H9 (cell line): ENCODE data around the gene EEF1A2. TPM values are rescaled to one million over a fixed set of nuclear protein-coding genes. Genes with fewer than 3 reads are reported as not detected.
A peak's percentile ranks its signal among the peaks of the same experiment; 100 is the strongest.
"Not testable (repeated sequence)": the region's sequence is repeated elsewhere in the genome, so short reads cannot be mapped to it uniquely, and the experiment has no call there.

ENCODE experiments used
- DNase-seq: peaks from one replicate; pipeline ENCODE4 v3.0.0-alpha.2; 2017
- H2AFZ ChIP-seq: one replicate; pipeline ENCODE4 v1.6.1; 2013; ENCODE audit warnings: mild to moderate bottlenecking, low read length, control low read depth, moderate library complexity
- H2AK5ac ChIP-seq: 2 replicates; pipeline ENCODE4 v1.6.1; 2013; ENCODE audit warnings: low read length, control low read depth, mixed read lengths; ENCODE audit not compliant: insufficient read length
- H2BK120ac ChIP-seq: one replicate; pipeline ENCODE4 v1.6.1; 2013; ENCODE audit warnings: low read depth, mild to moderate bottlenecking, low read length, control low read depth, inconsistent platforms; ENCODE audit not compliant: poor library complexity, severe bottlenecking
- H2BK12ac ChIP-seq: 2 replicates; pipeline ENCODE4 v1.6.1; 2013; ENCODE audit warnings: low read length, control low read depth, mixed read lengths, low read depth; ENCODE audit not compliant: insufficient read length
- H2BK15ac ChIP-seq: 2 replicates; pipeline ENCODE4 v1.6.1; 2013; ENCODE audit warnings: low read depth, low read length, control low read depth
- H2BK20ac ChIP-seq: one replicate; pipeline ENCODE4 v1.6.1; 2013; ENCODE audit warnings: low read depth, mild to moderate bottlenecking, low read length, control low read depth, inconsistent platforms; ENCODE audit not compliant: poor library complexity, severe bottlenecking
- H2BK5ac ChIP-seq: 2 replicates; pipeline ENCODE4 v1.6.1; 2013; ENCODE audit warnings: low read length, control low read depth, mixed read lengths; ENCODE audit not compliant: insufficient read length
- H3K14ac ChIP-seq: 2 replicates; pipeline ENCODE4 v1.6.1; 2013; ENCODE audit warnings: low read length, control low read depth; ENCODE audit not compliant: insufficient read depth
- H3K18ac ChIP-seq: 2 replicates; pipeline ENCODE4 v1.6.1; 2013; ENCODE audit warnings: low read depth, mild to moderate bottlenecking, mixed read lengths, low read length, control low read depth; ENCODE audit not compliant: insufficient read length
- H3K23ac ChIP-seq: 2 replicates; pipeline ENCODE4 v1.6.1; 2013; ENCODE audit warnings: low read length, control low read depth, mixed read lengths, low read depth; ENCODE audit not compliant: insufficient read length
- H3K23me2 ChIP-seq: 2 replicates; pipeline ENCODE4 v1.6.1; 2013; ENCODE audit warnings: low read depth, mild to moderate bottlenecking, mixed read lengths, low read length, control low read depth; ENCODE audit not compliant: insufficient read length, poor library complexity, severe bottlenecking
- H3K27ac ChIP-seq: 2 replicates; pipeline ENCODE4 v1.5.1; 2013; ENCODE audit warnings: low read length, control low read depth, mixed read lengths, low read depth; ENCODE audit not compliant: insufficient read length
- H3K27me3 ChIP-seq: 2 replicates; pipeline ENCODE4 v1.6.1; 2013; ENCODE audit warnings: low read length, control low read depth, inconsistent platforms; ENCODE audit not compliant: insufficient read depth
- H3K4ac ChIP-seq: 2 replicates; pipeline ENCODE4 v1.6.1; 2013; ENCODE audit warnings: low read depth, mild to moderate bottlenecking, control low read depth, inconsistent platforms, low read length, moderate library complexity
- H3K4me1 ChIP-seq: 2 replicates; pipeline ENCODE4 v1.6.1; 2013; ENCODE audit warnings: low read length, control low read depth, inconsistent platforms; ENCODE audit not compliant: insufficient read depth
- H3K4me2 ChIP-seq: 2 replicates; pipeline ENCODE4 v1.6.1; 2013; ENCODE audit warnings: low read length, control low read depth, mixed read lengths; ENCODE audit not compliant: insufficient read length, insufficient read depth
- H3K56ac ChIP-seq: 2 replicates; pipeline ENCODE4 v1.6.1; 2013; ENCODE audit warnings: low read depth, mild to moderate bottlenecking, mixed read lengths, low read length, control low read depth; ENCODE audit not compliant: insufficient read length
- H3K79me1 ChIP-seq: 2 replicates; pipeline ENCODE4 v1.6.1; 2013; ENCODE audit warnings: low read depth, mild to moderate bottlenecking, moderate library complexity, low read length, control low read depth, inconsistent platforms; ENCODE audit not compliant: insufficient read depth, poor library complexity, severe bottlenecking
- H3K79me2 ChIP-seq: 2 replicates; pipeline ENCODE4 v1.6.1; 2013; ENCODE audit warnings: low read length, control low read depth, inconsistent platforms; ENCODE audit not compliant: insufficient read depth
- H3K9ac ChIP-seq: 2 replicates; pipeline ENCODE4 v1.6.1; 2013; ENCODE audit warnings: low read length, control low read depth, mixed read lengths; ENCODE audit not compliant: insufficient read length; ENCODE audit errors: extremely low read depth
- H3K9me3 ChIP-seq: one replicate; pipeline ENCODE4 v1.6.1; 2013; ENCODE audit warnings: low read depth, low read length, inconsistent platforms; ENCODE audit not compliant: control insufficient read depth
- H3T11ph ChIP-seq: one replicate; pipeline ENCODE4 v1.6.1; 2013; ENCODE audit warnings: mild to moderate bottlenecking, low read length, control low read depth, inconsistent platforms
- H4K20me1 ChIP-seq: one replicate; pipeline ENCODE4 v1.6.1; 2013; ENCODE audit not compliant: control insufficient read depth, insufficient read length, insufficient read depth
- H4K5ac ChIP-seq: 2 replicates; pipeline ENCODE4 v1.6.1; 2013; ENCODE audit warnings: low read depth, mild to moderate bottlenecking, mixed read lengths, low read length, control low read depth; ENCODE audit not compliant: insufficient read length
- H4K8ac ChIP-seq: replicated peaks from 2 replicates; pipeline ENCODE4 v1.6.1; 2013; ENCODE audit warnings: low read length, control low read depth, mixed read lengths, low read depth; ENCODE audit not compliant: insufficient read length
- H4K91ac ChIP-seq: 2 replicates; pipeline ENCODE4 v1.6.1; 2013; ENCODE audit warnings: low read depth, mild to moderate bottlenecking, moderate library complexity, mixed read lengths, low read length, control low read depth; ENCODE audit not compliant: insufficient read length
- H3K27ac Mint-ChIP-seq, 3 experiments: 2 replicates in 2 of 3; 3 replicates in 1 of 3; pipeline ENCODE4 v1.8.0; 2020 to 2021; ENCODE audit warnings: mixed read lengths in 3 of 3, mild to moderate bottlenecking in 1 of 3, moderate library complexity in 1 of 3
- H3K27me3 Mint-ChIP-seq: 2 replicates; pipeline ENCODE4 v1.8.0; 2021; ENCODE audit warnings: low read depth, mild to moderate bottlenecking, moderate library complexity, mixed read lengths
- H3K36me3 Mint-ChIP-seq, 3 experiments: 2 replicates in 2 of 3; 3 replicates in 1 of 3; pipeline ENCODE4 v1.8.0; 2020 to 2021; ENCODE audit warnings: low read depth in 3 of 3, mixed read lengths in 3 of 3; ENCODE audit not compliant: insufficient read depth in 1 of 3
- H3K4me1 Mint-ChIP-seq, 2 experiments: 2 replicates each; pipeline ENCODE4 v1.8.0; 2020; ENCODE audit warnings: mixed read lengths in 2 of 2
- H3K4me3 Mint-ChIP-seq, 2 experiments: 2 replicates in 1 of 2; 3 replicates in 1 of 2; pipeline ENCODE4 v1.8.0; 2020 to 2021; ENCODE audit warnings: mild to moderate bottlenecking in 2 of 2, mixed read lengths in 2 of 2, moderate library complexity in 1 of 2
- H3K9me3 Mint-ChIP-seq, 2 experiments: 2 replicates in 1 of 2; 3 replicates in 1 of 2; pipeline ENCODE4 v1.8.0; 2020; ENCODE audit warnings: mild to moderate bottlenecking in 2 of 2, mixed read lengths in 2 of 2, moderate library complexity in 1 of 2
- WGBS: extraction: QIAGEN DNeasy Blood & Tissue Kit; methylation state at CpG from one replicate; pipeline ENCODE4 v1.1.7; 2013; ENCODE audit warnings: missing lambda C conversion rate, low lambda C conversion rate, mixed read lengths; ENCODE audit not compliant: insufficient read length; ENCODE audit errors: extremely low coverage; 5-methylcytosine and 5-hydroxymethylcytosine counted together
- total RNA-seq: library from RNA; stranded (reverse); gene quantifications from 2 replicates; pipeline ENCODE4 v1.2.1, GENCODE V29; 2021
- TF ChIP-seq, protein P1 (sequence below): fragments of 200-600 bp; sonication (generic); conservative IDR thresholded peaks from 3 replicates; pipeline ENCODE4 v1.8.0; 2021; ENCODE audit warnings: antibody characterized with exemption, mild to moderate bottlenecking

EEF1A2 gene
- total RNA-seq, 1 experiment from 2014 or later: 27.4 TPM

DNA sequence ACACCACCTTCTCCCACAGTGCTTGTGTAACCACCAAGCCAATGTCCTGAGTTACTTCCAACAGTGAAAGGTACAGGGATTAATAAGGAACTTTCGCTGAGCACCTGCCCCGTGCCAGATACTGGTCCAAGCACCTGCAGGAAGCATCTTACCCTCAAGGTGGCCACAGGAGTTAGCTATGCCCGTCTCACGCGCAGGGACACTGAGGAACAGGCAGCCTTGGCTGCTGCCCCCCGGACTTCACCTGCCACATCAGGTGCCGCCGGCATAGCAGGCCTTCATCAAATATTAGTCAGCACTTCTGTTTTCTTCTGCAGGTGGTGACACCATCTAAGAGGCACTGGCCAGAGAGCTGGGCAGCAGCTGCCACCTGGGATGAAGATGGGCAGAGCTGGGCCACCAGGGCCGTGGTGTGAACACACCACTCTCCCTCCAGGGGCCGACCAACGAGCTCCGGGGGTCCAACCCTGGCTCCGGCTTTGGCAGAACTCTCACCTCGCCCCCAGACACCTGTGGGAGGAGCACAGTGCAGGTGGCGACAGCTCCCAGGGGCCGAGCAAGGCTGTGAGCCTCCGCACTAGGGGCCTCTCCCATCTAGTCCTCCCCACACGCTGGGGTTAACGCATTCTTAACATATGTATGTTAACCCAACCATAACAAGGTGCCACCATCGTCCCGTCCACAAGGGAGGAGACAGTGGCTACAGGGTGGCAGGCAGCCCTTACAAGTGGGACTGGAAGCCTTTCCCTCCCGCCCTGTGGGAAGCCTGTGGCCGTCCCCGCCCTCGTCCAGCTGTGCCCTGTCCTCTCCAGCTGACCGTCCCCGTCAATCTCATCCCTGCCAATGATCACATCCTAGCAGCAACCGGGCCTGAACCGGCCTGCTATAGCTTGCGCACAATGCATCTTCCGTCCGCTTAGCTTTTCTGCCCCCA lies 18.8 kb upstream of the EEF1A2 start:
- no peak overlapping the region for H3K14ac ChIP-seq
- H4K20me1 ChIP-seq: no peaks in the 10 kb centered on the region
- H3K23me2 ChIP-seq: peaks cover 10% of the 10 kb centered on the region
- no peaks in the 10 kb centered on the region for H3K27me3 ChIP-seq
- Mint-ChIP-seq H3K4me3 (peak overlapping the region in 1 of 2 experiments; percentile 61; a peak in 2 of 5 replicates), H3K4me1 (peaks cover 2 to 24% of the 10 kb centered on the region in 2 experiments; a peak in 2 of 4 replicates), H3K9me3 (peaks cover 6 to 20% of the 10 kb centered on the region in 2 experiments), H3K27ac (no peak overlapping the region; a peak in 1 of 7 replicates), H3K27me3 (peaks cover 33% of the 10 kb centered on the region), H3K36me3 (peaks cover 3 to 40% (median 9%) of the 10 kb centered on the region in 3 experiments; a peak in 6 of 7 replicates)
- H3K79me1 ChIP-seq: peaks cover 4% of the 10 kb centered on the region
- H3K4ac ChIP-seq: no peak overlapping the region
- WGBS: no CpG with 5 or more reads among the region's 32 CpGs
- H3K18ac ChIP-seq: no peak overlapping the region
- H3K4me1 ChIP-seq: no peaks in the 10 kb centered on the region; the same call in 1 of the 2 replicates
- H3K9me3 ChIP-seq: no peaks in the 10 kb centered on the region
- no peaks in the 10 kb centered on the region; the same call in 1 of the 2 replicates for H3K79me2 ChIP-seq
- no peak overlapping the region for H3K56ac ChIP-seq
- H3K27ac ChIP-seq: no peak overlapping the region
- DNase-seq: no peak
- H3K4me2 ChIP-seq: no peak overlapping the region
- no peak overlapping the region for H2BK120ac ChIP-seq
- no peak overlapping the region for H3T11ph ChIP-seq
- H3K9ac ChIP-seq: no peak overlapping the region
- H3K23ac ChIP-seq: no peak overlapping the region
- TF ChIP-seq, protein P1, sequence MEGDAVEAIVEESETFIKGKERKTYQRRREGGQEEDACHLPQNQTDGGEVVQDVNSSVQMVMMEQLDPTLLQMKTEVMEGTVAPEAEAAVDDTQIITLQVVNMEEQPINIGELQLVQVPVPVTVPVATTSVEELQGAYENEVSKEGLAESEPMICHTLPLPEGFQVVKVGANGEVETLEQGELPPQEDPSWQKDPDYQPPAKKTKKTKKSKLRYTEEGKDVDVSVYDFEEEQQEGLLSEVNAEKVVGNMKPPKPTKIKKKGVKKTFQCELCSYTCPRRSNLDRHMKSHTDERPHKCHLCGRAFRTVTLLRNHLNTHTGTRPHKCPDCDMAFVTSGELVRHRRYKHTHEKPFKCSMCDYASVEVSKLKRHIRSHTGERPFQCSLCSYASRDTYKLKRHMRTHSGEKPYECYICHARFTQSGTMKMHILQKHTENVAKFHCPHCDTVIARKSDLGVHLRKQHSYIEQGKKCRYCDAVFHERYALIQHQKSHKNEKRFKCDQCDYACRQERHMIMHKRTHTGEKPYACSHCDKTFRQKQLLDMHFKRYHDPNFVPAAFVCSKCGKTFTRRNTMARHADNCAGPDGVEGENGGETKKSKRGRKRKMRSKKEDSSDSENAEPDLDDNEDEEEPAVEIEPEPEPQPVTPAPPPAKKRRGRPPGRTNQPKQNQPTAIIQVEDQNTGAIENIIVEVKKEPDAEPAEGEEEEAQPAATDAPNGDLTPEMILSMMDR: no peak
- no peak overlapping the region for H2BK20ac ChIP-seq
- H4K91ac ChIP-seq: no peak overlapping the region
- no peak overlapping the region for H2AFZ ChIP-seq
- H2BK5ac ChIP-seq: no peak overlapping the region
- no peak overlapping the region for H2AK5ac ChIP-seq
- no peak overlapping the region for H4K5ac ChIP-seq
- H4K8ac ChIP-seq: no peak overlapping the region
- H2BK15ac ChIP-seq: no peak overlapping the region
- H2BK12ac ChIP-seq: no peak overlapping the region

DNA sequence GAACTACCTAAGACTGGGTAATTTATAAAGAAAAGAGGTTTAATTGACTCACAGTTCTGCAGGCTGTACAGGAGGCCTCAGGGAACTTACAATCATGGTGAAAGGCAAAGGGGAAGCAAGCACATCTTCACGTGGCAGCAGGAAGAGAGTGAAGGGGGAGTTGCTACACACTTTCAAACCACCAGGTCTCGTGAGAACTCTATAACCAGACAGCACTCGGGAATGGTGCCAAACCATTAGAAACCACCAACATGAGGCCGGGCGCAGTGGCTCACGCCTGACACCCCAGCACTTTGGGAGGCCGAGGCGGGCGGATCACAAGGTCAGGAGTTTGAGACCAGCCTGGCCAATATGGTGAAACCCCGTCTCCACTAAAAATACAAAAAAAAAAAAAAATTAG lies 15.6 kb upstream of the EEF1A2 start:
- H3K23ac ChIP-seq, DNase-seq, H2BK12ac ChIP-seq, H3K27me3 ChIP-seq, H3K9me3 ChIP-seq, H4K8ac ChIP-seq, H3T11ph ChIP-seq, H2BK120ac ChIP-seq, H3K56ac ChIP-seq, H2AFZ ChIP-seq, H3K4me1 ChIP-seq, H2BK5ac ChIP-seq, H3K9ac ChIP-seq, H3K23me2 ChIP-seq, H2AK5ac ChIP-seq, H3K4me3 Mint-ChIP-seq, H3K79me2 ChIP-seq, H3K27ac ChIP-seq, H3K4me2 ChIP-seq, H2BK20ac ChIP-seq, H3K18ac ChIP-seq, H4K91ac ChIP-seq, H3K79me1 ChIP-seq, H4K20me1 ChIP-seq, H4K5ac ChIP-seq, H3K14ac ChIP-seq, H2BK15ac ChIP-seq, H3K4ac ChIP-seq: not testable (repeated sequence)
- H3K4me1 Mint-ChIP-seq: peaks cover 0 to 14% of the 10 kb centered on the region in 2 experiments; a peak in 2 of 4 replicates
- peak overlapping the region in 1 of 3 experiments; percentile 78; a peak in 2 of 7 replicates for H3K27ac Mint-ChIP-seq
- no CpG with 5 or more reads among the region's 10 CpGs for WGBS
- H3K9me3 Mint-ChIP-seq: peaks cover 6 to 37% of the 10 kb centered on the region in 2 experiments
- peaks cover 0 to 33% (median 4%) of the 10 kb centered on the region in 3 experiments; a peak in 4 of 7 replicates for H3K36me3 Mint-ChIP-seq
- H3K27me3 Mint-ChIP-seq: peaks cover 60% of the 10 kb centered on the region
